PC-9 (cell line): ENCODE results near the gene CYB561. TPM values are rescaled to one million over a fixed set of nuclear protein-coding genes. Genes with fewer than 3 reads are reported as not detected.

Source experiments
- BruUV-seq: library from RNA; stranded (reverse); fragments of 400-500 nt; replicated peaks from 2 replicates; lab custom pipeline; 2021; lab: Mats Ljungman, UMichigan
- CTCF ChIA-PET: fragments of 300-600 bp; sonication (Branson Sonifier 250); formaldehyde crosslinking; loops from one replicate; lab custom pipeline; 2022; ENCODE audit warnings: antibody characterized with exemption; lab: Charles Lee
- POLR2A ChIA-PET: fragments of 300-600 bp; sonication (Branson Sonifier 250); formaldehyde crosslinking; loops from one replicate; lab custom pipeline; 2022; ENCODE audit warnings: antibody characterized with exemption; ENCODE audit not compliant: unreplicated experiment; lab: Charles Lee
- DNase-seq, 2 experiments: peaks; one replicate each; pipeline versions ENCODE4 v3.0.0 to v3.0.0-alpha.2; 2015 to 2022; ENCODE audit warnings: mixed read lengths in 1 of 2
- H2AFZ ChIP-seq: fragments of 200-600 bp; sonication (generic); 2 replicates; pipeline ENCODE4 v1.8.1; 2017; ENCODE audit warnings: antibody characterized with exemption
- H3F3A ChIP-seq: fragments of 200-600 bp; sonication (generic); 2 replicates; pipeline ENCODE4 v1.8.1; 2017; ENCODE audit warnings: antibody characterized with exemption, mild to moderate bottlenecking, low read depth; ENCODE audit not compliant: insufficient read depth
- H3K27ac ChIP-seq: fragments of 200-600 bp; sonication (generic); 2 replicates; pipeline ENCODE4 v1.6.1; 2016; ENCODE audit warnings: mixed run types
- H3K27me3 ChIP-seq: fragments of 200-600 bp; sonication (generic); 2 replicates; pipeline ENCODE4 v1.6.1; 2016; ENCODE audit warnings: low read depth, mixed run types; ENCODE audit not compliant: insufficient read depth
- H3K36me3 ChIP-seq: fragments of 200-600 bp; sonication (generic); 2 replicates; pipeline ENCODE4 v1.6.1; 2016; ENCODE audit warnings: low read depth, mixed run types
- H3K4me1 ChIP-seq: fragments of 200-600 bp; sonication (generic); replicated peaks from 2 replicates; pipeline ENCODE4 v1.6.1; 2016; ENCODE audit warnings: mixed run types; ENCODE audit not compliant: insufficient read depth
- H3K4me2 ChIP-seq: fragments of 200-600 bp; sonication (generic); 2 replicates; pipeline ENCODE4 v1.6.1; 2017; ENCODE audit warnings: mixed run types
- H3K4me3 ChIP-seq: fragments of 200-600 bp; sonication (generic); 2 replicates; pipeline ENCODE4 v1.6.1; 2016; ENCODE audit warnings: mixed run types
- H3K79me2 ChIP-seq: fragments of 200-600 bp; sonication (generic); 2 replicates; pipeline ENCODE4 v1.6.1; 2017; ENCODE audit warnings: low read depth, mixed run types
- H3K9me2 ChIP-seq: fragments of 200-600 bp; sonication (generic); 2 replicates; pipeline ENCODE4 v1.8.1; 2017; ENCODE audit warnings: mild to moderate bottlenecking; ENCODE audit not compliant: insufficient read depth
- H3K9me3 ChIP-seq: fragments of 200-600 bp; sonication (generic); 2 replicates; pipeline ENCODE4 v1.8.1; 2016; ENCODE audit warnings: low read depth; ENCODE audit not compliant: insufficient read depth
- H4K20me1 ChIP-seq: fragments of 200-600 bp; sonication (generic); 2 replicates; pipeline ENCODE4 v1.8.1; 2017; ENCODE audit not compliant: insufficient read depth
- EZH2 ChIP-seq: fragments of 200-600 bp; sonication (generic); IDR thresholded peaks from 2 replicates; pipeline ENCODE4 v1.8.0; 2017; ENCODE audit warnings: antibody characterized with exemption, low read depth
- intact Hi-C: fragments of 100-400 bp; cut with micrococcal nuclease; formaldehyde crosslinking; loops from one replicate; pipeline ENCODE4 v1.10.0; 2022; ENCODE audit not compliant: unreplicated experiment
- total RNA-seq: library from RNA; stranded (reverse); gene quantifications from 2 replicates; pipeline ENCODE4 v1.2.3, GENCODE V29; 2021
- TF ChIP-seq, protein P1 (sequence below): fragments of 200-600 bp; sonication (generic); conservative IDR thresholded peaks from 2 replicates; pipeline ENCODE4 v1.6.1; 2017; ENCODE audit warnings: mixed run types, antibody characterized with exemption, mild to moderate bottlenecking, moderate library complexity

The CYB561 gene
- total RNA-seq, 1 experiment from 2014 or later: 71.6 TPM

DNA sequence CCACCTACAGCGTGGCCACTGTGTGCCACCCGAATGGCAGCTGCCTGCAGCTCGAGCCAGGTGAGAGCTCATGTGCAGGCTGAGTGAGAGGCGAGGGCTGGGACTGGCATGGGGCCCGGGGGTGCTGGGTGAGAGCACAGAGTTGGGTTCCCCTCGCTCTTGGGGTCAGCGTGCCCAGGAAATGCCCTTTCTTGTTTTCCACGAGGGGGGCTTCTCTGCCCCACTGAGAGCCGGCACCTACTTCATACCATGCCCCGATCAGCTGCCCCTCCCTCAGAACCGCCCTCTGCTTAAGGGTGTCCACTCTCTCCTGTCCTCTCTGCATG, 40.9 kb upstream of the CYB561 start:
- POLR2A ChIA-PET: no interaction called here
- Histone ChIP-seq H3K9me2 (no peaks in the 10 kb centered on the region), H3K79me2 (no peaks in the 10 kb centered on the region), H2AFZ (no peak overlapping the region), H3K4me1 (no peaks in the 10 kb centered on the region), H3K27me3 (peaks cover 43% of the 10 kb centered on the region), H3K4me3 (no peak overlapping the region), H3K27ac (no peak overlapping the region), H3K4me2 (no peak overlapping the region), H3K9me3 (no peaks in the 10 kb centered on the region), H3F3A (no peaks in the 10 kb centered on the region), H3K36me3 (no peaks in the 10 kb centered on the region), H4K20me1 (no peaks in the 10 kb centered on the region)
- no peak for DNase-seq
- TF ChIP-seq, protein P1, sequence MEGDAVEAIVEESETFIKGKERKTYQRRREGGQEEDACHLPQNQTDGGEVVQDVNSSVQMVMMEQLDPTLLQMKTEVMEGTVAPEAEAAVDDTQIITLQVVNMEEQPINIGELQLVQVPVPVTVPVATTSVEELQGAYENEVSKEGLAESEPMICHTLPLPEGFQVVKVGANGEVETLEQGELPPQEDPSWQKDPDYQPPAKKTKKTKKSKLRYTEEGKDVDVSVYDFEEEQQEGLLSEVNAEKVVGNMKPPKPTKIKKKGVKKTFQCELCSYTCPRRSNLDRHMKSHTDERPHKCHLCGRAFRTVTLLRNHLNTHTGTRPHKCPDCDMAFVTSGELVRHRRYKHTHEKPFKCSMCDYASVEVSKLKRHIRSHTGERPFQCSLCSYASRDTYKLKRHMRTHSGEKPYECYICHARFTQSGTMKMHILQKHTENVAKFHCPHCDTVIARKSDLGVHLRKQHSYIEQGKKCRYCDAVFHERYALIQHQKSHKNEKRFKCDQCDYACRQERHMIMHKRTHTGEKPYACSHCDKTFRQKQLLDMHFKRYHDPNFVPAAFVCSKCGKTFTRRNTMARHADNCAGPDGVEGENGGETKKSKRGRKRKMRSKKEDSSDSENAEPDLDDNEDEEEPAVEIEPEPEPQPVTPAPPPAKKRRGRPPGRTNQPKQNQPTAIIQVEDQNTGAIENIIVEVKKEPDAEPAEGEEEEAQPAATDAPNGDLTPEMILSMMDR: no peak
- no peak for TF ChIP-seq EZH2
- CTCF ChIA-PET: no interaction called here
- BruUV-seq: no TSS peak
- intact Hi-C loops: no loop called here

DNA sequence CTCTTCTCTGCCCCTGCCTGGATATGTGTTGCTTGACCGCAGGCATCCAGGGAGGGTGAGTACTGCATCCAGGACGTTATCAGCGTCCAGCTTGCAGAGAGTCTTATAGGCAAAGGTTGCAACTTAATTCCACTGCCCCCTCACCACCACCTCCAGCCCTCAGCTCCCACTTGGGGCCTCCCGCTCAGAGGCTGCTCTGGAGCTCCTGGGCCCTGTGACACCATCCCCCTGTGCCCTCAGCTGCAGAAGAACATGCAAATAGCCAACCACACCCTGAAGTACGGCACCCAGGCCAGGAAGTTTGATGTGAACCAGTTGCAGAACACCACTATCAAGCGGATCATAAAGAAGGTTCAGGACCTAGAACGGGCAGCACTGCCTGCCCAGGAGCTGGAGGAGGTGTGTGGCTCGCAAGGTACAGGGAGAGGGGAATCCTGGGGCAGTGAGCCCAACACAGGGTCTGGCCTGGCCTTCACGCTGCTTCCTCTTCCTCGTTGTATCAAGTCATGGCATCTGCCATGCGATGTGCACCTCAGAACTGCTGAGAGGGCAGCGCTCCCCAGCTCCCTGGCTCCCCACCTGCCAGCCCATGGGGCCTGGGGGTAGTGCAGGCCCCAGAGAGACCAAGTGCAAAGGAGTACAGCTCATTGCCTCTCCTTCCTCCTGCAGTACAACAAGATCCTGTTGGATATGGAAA, 40.4 kb upstream of the CYB561 start:
- ChIA-PET POLR2A (interaction anchor here (0.8 kb wide), 1 partner anchor 12 kb away, joined by 36 read pairs; no protein-coding TSS in a partner anchor), CTCF (no interaction called here)
- no peaks in the 10 kb centered on the region for H3K36me3 ChIP-seq
- H4K20me1 ChIP-seq: no peaks in the 10 kb centered on the region
- H3F3A ChIP-seq: no peaks in the 10 kb centered on the region
- H3K4me3 ChIP-seq: no peak overlapping the region
- no peak overlapping the region for H3K27ac ChIP-seq
- H3K27me3 ChIP-seq: peaks cover 38% of the 10 kb centered on the region
- no peaks in the 10 kb centered on the region for H3K79me2 ChIP-seq
- no peak overlapping the region for H3K4me2 ChIP-seq
- no peak overlapping the region for H2AFZ ChIP-seq
- intact Hi-C loops: no loop called here
- DNase-seq: no peak
- H3K9me2 ChIP-seq: no peaks in the 10 kb centered on the region
- BruUV-seq: no TSS peak
- TF ChIP-seq, protein P1: no peak
- no peak for TF ChIP-seq EZH2
- no peaks in the 10 kb centered on the region for H3K9me3 ChIP-seq
- H3K4me1 ChIP-seq: no peaks in the 10 kb centered on the region

DNA sequence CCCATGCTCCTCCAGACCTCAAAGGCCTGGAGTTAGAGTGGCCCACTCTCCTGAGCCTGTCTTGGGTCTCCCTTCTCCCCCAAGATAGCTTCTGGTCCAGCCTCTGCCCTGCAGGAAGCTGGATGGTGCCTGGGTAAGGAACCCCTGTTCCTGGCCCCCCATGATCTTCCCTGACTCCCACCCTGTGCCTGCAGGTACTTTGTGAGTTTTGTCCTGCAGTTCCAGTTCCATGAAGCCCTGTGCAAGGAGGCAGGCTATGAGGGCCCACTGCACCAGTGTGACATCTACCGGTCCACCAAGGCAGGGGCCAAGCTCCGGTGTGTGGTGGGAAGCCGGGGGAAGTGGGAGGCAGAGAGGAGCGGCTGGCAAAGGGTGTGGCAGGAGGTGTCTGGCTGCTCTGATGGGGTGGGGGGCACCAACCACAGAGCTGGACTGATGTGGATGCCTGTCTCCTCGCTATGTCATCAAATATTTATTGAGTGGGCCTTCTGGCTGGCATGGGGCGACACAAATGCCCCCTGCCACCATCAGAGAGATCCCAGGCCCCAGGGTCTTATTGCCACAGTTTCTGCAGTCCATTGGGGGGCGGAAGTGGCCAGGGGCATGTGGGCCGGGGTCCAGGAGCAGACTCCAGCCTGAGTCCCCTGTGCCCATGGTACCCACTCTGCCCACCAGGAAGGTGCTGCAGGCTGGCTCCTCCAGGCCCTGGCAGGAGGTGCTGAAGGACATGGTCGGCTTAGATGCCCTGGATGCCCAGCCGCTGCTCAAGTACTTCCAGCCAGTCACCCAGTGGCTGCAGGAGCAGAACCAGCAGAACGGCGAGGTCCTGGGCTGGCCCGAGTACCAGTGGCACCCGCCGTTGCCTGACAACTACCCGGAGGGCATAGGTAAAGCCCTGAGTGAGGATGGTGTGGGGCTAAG, 37.8 kb upstream of the CYB561 start:
- H3K4me1 ChIP-seq: no peaks in the 10 kb centered on the region

More for the DNA sequence above, 37.8 kb upstream of the CYB561 start:
- H3K27me3 ChIP-seq: peaks cover 12% of the 10 kb centered on the region; the same call in 1 of the 2 replicates
- H3K79me2 ChIP-seq: no peaks in the 10 kb centered on the region
- H3K9me3 ChIP-seq: no peaks in the 10 kb centered on the region
- DNase-seq: no peak
- no peaks in the 10 kb centered on the region for H3K9me2 ChIP-seq
- no peak overlapping the region for H3K27ac ChIP-seq
- CTCF ChIA-PET: interaction anchor here (0.6 kb wide), 1 partner anchor 58 kb away, joined by 3 read pairs; no protein-coding TSS in a partner anchor
- TF ChIP-seq, protein P1: no peak
- TF ChIP-seq EZH2: no peak
- H3F3A ChIP-seq: no peaks in the 10 kb centered on the region
- no peak overlapping the region for H2AFZ ChIP-seq
- no TSS peak for BruUV-seq
- no peaks in the 10 kb centered on the region for H3K36me3 ChIP-seq
- intact Hi-C loops: no loop called here
- no peak overlapping the region for H3K4me2 ChIP-seq
- POLR2A ChIA-PET: no interaction called here
- no peaks in the 10 kb centered on the region for H4K20me1 ChIP-seq
- no peak overlapping the region for H3K4me3 ChIP-seq
